Left colon (tissue), 2 donors: ENCODE results near the gene BCAN. TPM values are rescaled to one million over a fixed set of nuclear protein-coding genes. Genes with fewer than 3 reads are reported as not detected.
"Not testable (repeated sequence)": the region's sequence is repeated elsewhere in the genome, so short reads cannot be mapped to it uniquely, and the experiment has no call there.

Source experiments
- ATAC-seq: fragments of 200-7000 bp; cut with Tn5 transposase; one replicate; pipeline ENCODE4 v1.9.1; 2020; ENCODE audit warnings: mild to moderate bottlenecking, moderate library complexity
- DNase-seq, 2 donors: peaks; one replicate each; pipeline ENCODE4 v3.0.0-alpha.2; 2020
- intact Hi-C, 2 donors: fragments of 100-400 bp; cut with DNase I in 1 of 2; cut with micrococcal nuclease in 1 of 2; formaldehyde crosslinking; loops; one replicate each; pipeline versions ENCODE4 v1.11.2 to v1.14.0; 2022; cut with DNase I, micrococcal nuclease
- total RNA-seq, 2 donors: library from RNA; stranded (reverse); fragmentation: NEBNext Ultra II Directional; extraction: Animal tissue kit (Norgen Biotek cat#: 25700); gene quantifications; one replicate each; pipeline ENCODE4 v1.2.1, GENCODE V29; 2021
- donor health status: DM: no; HTN: no; CAD: no.
- donor health status: DM: yes; HTN: yes; CAD: no.

BCAN gene
- total RNA-seq, 2 donors from 2014 or later = not detected

DNA sequence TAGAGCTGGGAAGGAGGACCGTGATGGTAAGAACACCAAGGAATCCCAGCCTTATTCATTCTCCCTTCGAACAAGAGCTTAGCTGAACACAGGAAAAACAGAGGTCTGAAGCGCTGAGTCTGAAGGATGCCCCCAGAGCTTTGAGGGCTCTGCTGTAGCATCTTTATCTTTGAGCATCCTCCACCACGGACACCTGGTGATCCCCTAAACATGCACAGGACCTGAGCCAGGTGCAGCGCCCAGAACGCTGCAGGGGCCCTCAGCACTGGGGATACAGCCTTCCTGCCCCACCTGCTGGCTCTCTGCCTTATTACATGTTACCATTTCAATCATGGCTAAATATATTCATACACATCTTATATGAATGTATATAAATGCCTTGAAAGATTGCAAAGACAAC is 32.9 kb upstream of the BCAN start:
- intact Hi-C loops = loop anchor here in 1 of 2 donors (10.0 kb wide), 1 partner anchor 224 kb away; no protein-coding TSS in a partner anchor
- ATAC-seq (peak; percentile 86), DNase-seq (peak in 1 of 2 donors; percentile 63)

DNA sequence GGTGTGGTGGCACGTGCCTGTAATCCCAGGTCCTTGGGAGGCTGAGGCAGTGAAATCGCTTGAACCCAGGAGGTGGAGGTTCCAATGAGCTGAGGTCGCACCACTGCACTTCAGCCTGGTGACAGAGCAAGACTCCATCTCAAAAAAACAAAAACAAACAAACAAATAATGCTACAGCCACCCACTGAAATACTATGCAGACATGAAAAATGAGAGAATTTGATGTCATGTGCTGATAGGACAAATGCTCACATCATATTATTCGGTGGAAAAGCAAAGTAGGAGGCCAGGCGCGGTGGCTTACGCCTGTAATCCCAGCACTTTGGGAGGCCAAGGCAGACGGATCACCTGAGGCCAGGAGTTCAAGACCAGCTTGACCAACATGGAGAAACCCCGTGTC is 31.8 kb upstream of the BCAN start:
- intact Hi-C loops, ATAC-seq, DNase-seq: not testable (repeated sequence)

DNA sequence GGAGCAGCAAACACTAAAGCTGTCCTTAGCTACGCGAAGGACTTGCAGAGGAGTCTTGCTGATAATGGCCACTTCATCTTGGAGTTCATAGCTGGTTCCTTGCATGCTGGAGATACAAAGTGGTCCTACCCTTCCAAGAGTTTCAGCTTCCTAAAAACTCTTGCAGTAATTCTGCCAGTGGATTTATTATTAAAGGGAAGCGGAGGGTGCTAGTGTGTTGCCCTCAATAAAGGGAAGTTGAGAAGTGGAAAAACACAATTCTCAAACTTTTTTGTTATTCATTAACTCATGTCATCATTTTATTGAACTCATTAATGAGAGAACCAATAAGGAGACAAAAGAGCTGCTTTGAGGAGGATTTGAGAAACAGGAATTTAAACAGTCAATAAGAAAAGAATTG is 29.3 kb upstream of the BCAN start:
- DNase-seq = no peak
- intact Hi-C loops = no loop called here
- no peak for ATAC-seq

DNA sequence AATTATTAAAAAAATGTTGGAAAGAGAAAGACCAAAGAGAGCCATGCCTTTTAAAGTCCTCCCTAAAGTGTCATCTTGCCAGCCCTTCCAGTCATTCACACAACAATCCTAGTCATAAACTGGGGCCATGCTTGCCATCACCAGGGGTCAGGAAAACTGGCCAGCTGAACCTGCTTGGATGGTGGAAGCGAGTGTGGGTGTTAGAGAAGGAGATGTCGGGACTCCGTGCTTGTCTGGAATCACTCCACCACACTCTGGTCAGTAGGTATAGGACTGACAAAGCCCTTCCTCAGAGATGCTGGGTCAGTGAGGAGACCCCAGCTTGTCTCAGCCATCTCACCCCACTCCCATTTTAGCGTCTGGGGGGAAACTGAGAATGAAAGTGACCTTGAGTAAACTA is 26.0 kb upstream of the BCAN start:
- ATAC-seq = no peak
- intact Hi-C loops = no loop called here
- DNase-seq = no peak

DNA sequence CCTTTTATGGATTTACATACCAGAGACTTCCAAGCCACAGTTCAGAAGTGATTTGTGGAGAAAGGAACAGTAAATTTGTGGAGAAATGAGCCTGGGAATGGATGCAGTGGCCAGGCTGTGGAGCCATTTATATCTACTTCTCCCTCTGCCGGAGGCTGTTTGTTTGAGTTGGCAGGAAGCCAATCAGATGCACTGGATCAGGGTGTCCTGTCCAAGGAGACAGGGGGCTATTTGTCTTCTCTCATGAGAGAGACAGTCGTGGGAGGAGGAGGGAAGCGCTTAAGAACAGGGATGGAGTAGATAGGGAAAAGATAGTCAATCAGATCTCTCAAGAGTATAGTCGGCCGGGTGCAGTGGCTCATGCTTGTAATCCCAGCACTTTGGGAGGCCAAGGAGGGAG is 25.5 kb upstream of the BCAN start:
- ATAC-seq (peak; percentile 26), DNase-seq (peak in 1 of 2 donors; percentile 53)
- intact Hi-C loops = no loop called here

DNA sequence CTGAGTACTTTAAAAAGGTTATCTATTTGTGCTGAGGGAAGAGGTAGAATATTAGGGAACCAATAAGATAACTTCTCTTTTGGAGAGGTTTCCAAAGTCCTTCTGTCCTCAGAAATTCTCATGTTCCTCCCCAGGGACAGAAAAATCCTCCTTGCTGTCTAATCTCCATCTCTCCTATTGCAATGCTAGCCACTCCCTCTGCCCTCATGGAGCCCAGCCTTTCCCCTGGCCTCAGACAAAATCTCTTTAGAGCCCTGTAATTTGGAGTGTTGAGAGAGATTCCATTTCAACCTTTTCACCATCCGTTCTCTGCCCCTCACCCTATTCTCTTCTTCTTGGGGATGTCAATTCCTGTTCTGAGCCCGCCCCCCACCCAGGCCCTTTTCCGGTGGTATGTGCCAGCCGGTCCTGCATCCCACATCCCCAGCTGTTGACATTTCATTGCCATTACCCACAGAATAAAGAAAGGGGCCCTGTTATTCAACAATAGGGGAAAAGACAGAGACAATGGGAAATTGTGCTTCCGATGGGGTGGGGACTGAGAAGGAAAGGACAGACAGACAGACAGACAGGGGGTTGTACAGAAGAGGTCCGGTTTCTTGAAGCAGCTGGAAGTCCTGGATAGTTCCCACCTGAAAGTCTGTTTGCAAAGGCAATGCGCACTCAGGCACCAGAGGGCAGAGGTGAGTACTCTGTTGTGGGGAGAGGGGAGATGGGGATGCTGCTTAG is 22.9 kb upstream of the BCAN start, which contains the start of gene HAPLN2:
HAPLN2 (plus strand) TSS at position 563 of the 729 bp plus-strand sequence. CDS start 4,076 bp downstream, outside the sequence.
- intact Hi-C loops = no loop called here
- DNase-seq = peak in 1 of 2 donors; percentile 19
- no peak for ATAC-seq

DNA sequence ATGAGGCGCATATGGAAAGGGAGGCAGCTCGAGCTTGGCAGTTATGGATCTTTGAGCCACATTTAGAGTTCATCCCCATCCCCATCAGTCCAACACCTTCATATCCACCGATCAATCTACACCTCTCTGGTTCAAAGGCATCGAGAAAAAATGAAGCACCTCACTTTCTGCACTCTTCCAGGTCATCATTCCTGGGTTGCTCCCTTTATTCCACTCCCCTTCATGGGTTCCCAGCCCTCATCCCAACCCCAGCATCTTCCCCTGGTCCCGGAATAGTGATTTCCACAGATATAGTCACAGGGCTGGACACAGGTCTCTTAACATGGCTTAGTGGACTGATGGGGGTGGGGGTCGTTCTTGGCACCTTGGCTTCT is 22.3 kb upstream of the BCAN start:
- DNase-seq = no peak
- intact Hi-C loops = no loop called here
- ATAC-seq = no peak

DNA sequence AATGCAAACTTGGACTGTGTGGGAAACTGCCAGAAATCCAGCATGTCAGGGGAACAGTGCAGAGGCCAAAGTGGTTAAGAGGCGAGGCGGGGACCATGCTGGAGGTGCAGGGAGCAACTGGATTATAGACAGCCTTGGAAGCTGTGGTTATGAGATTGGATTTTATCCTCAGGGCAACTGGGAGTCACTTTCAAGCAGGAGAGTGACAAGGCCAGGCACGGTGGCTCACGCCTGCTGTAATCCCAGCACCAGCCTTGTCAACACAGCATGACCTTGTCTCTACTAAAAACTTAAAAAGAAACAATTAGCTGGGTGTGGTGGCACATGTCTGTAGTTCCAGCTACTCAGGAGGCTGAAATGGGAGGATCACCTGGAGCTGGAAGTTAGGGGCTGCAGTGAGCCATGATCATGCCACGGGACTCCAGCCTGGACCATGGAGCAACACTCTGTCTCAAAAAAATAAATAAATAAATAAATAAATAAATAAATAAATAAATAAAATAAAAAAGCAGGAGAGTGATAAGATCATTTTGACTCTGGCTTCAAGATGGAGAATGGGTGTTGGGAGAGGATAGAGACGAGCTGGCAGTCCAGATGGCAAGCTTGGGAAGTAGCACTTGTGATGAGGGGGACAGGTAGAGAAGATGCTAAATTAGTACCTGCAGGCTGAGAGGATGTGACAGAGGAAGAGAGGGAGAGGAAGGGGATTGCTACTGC is 19.2 kb upstream of the BCAN start:
- no peak for ATAC-seq
- no peak for DNase-seq
- intact Hi-C loops = no loop called here

DNA sequence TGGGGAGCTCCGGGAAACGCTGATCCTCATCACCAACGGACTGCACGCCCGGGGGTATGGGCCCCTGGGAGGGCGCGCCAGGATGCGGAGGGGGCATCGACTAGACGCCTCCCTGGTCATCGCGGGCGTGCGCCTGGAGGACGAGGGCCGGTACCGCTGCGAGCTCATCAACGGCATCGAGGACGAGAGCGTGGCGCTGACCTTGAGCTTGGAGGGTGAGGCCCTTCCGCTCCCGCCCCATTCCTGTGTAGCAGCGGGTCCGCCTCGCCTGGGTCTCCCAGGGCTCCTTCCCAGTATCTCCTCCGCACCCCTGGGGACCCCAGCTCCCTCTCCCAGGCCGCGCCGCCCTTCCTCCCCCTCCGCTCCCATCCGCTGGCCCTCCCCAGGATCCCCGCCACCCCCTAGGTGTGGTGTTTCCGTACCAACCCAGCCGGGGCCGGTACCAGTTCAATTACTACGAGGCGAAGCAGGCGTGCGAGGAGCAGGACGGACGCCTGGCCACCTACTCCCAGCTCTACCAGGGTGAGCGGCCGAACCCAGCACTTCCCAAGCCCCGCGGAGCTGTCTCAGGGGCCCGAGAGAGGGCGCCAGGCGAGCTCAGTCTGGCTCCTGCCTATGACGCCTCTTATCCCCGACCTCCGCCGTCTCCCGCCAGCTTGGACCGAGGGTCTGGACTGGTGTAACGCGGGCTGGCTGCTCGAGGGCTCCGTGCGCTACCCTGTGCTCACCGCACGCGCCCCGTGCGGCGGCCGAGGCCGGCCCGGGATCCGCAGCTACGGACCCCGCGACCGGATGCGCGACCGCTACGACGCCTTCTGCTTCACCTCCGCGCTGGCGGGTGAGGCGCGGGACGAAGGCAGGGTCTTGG is 17.7 kb upstream of the BCAN start:
- ATAC-seq = peak; percentile 71
- intact Hi-C loops = no loop called here
- peak in 1 of 2 donors; percentile 54 for DNase-seq

DNA sequence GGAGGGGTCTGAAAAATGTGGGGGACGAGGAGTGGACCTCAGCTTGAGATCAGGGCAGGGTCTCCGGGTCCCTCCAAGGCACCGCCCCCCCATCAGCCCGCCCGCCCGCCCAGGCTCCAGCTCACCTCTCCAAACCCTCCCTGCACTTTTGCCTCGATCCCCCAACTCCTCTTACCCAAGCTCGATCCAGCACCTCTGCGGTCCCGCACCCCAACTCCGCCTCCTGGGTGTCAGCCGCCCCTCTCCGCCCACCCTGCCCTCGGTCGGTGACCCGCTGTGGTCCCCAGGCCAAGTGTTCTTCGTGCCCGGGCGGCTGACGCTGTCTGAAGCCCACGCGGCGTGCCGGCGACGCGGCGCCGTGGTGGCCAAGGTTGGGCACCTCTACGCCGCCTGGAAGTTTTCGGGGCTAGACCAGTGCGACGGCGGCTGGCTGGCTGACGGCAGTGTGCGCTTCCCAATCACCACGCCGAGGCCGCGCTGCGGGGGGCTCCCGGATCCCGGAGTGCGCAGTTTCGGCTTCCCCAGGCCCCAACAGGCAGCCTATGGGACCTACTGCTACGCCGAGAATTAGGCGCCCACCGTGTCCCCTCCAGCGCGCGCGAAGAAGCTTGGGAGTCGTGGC is 17.0 kb upstream of the BCAN start:
- no peak for DNase-seq
- peak; percentile 24 for ATAC-seq
- intact Hi-C loops = no loop called here

DNA sequence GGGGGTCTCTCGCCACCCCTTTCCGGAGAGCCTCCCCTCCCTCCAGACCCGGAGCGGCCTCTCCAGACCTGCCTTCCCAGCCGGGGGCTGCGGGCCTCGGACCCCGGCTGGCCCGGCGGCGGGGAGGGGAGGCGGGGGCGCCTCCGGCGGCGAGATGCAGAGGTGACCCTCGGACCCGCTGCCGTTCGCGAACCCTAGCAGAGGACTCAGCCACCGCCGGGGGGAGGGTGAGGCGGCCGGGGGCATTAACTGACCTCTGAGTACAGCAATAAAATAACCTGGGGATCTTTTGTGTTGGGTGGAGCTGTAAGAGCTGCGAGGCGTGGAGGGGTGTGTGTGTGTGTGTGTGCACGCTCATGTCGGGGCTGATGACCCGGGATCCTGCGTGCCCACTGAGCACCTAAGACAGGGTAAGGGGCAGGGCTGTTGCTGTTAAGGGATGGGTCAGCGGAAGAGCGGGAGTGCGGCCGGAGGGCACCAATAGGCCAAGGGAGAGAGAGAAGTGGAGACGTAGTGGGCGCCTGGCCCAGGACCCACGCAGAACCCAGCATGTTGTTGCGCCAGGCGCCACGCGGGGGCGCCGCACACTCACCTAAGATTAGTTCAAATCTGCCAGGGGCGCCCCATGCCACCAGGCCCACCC is 16.4 kb upstream of the BCAN start:
- intact Hi-C loops = no loop called here
- DNase-seq = peak in 1 of 2 donors; percentile 67

DNA sequence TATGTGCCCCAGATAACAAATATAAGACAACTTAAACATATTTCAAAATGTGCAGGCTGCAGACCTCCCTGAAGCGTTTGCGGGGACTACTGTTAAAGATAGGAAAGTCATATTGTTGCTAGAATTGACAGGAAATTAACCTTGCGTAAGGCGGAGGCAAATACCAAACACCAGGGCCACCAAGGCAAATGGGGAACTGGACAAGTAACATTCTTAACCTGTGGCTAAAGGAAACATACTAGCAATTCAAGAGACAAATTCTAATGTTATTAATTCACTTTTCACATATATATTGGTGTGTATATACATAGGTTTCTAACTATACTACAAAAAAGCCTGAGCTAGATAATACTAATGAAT is 15.9 kb upstream of the BCAN start:
- intact Hi-C loops = no loop called here
- DNase-seq (no peak), ATAC-seq (no peak)

More for the DNA sequence above, 16.4 kb upstream of the BCAN start:
- ATAC-seq = peak; percentile 65

DNA sequence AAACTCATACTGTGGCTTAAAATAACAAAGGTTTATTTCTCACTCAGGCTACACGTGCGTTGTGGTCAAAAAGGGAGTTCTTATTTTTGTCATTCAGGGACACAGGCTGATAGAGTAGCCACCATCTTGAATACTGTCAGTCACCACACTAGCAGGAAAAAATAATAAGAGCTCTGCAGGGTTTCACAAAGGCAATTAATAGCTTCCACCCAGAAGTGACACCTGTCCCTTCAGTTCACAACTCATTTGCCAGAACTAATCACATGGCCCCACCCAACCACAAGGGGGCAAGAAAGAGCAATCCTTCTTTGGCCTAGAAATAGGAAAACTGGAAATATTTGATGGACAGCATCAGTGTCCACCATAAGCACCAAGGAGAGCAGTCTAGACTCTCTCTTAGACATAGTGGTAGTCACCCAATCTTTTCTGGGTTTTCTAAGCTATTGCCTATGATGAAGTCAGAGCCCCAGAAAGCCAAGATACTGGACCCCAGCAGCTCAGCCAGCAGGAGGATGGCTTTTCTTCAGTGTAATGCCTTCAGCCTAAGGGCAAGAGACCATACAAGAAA is 14.5 kb upstream of the BCAN start:
- ATAC-seq = peak; percentile 11
- intact Hi-C loops = no loop called here
- DNase-seq = peak in 1 of 2 donors; percentile 51

DNA sequence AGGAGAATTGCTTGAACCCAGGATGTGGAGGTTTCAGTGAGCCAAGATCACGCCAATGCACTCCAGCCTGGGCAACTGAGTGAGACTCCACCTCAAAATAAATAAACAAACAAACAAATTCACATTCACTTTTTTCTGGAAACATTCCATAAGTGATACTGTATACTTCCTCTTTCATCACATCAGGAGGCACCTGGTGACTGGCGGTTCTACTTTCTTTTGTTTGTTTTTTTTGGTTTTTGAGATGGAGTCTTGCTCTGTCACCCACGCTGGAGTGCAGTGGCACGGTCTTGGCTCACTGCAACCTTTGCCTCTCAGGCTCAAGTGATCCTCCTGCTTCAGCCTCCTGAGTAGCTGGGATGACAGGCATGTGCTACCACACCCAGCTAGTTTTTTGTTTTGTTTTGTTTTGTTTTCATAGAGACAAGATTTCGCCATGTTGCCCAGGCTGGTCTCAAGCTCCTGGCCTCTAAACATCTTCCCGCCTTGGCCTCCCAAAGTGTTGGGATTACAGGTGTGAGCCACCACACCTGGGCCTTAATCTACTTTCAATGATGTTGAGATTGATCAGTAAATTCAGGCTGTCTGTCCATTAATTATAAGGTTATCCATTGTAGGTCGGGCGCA is 12.0 kb upstream of the BCAN start:
- no peak for DNase-seq
- intact Hi-C loops = no loop called here

DNA sequence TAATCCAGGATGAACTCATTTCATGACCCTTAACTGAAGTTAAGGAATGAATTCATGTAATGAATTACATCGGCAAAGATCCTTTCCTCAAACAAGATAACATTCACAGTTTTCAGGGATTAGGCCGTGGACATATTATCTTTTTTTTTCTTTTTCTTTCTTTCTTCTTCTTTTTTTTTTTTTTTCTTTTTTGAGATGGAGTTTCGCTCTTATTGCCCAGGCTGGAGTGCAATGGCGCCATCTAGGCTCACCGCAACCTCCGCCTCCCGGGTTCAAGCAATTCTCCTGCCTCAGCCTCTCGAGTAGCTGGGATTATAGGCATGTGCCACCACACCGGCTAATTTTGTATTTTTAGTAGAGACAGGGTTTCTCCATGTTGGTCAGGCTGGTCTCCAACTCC is 10.8 kb upstream of the BCAN start:
- ATAC-seq, DNase-seq, intact Hi-C loops: not testable (repeated sequence)

More for the DNA sequence above, 12.0 kb upstream of the BCAN start:
- ATAC-seq = no peak

DNA sequence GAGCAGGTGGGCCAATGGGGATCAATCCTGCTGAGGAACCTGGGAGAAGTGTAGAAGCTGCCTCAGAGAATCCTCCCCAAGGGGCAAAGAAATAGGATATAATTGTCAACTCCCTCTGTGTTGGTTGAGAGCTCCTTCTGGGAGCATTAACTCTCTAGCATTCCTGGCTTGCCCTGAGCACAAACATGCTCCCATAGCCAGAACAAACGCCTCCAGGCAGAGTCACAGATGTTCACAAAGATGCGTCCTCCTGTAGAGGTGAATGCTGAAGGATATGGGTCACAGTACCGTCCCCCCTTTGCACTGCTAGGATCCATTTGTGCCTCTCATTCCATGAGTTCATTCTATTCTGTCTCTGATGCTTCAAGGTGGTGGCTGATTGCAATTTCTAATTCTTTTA is 9.6 kb upstream of the BCAN start:
- intact Hi-C loops = no loop called here
- DNase-seq (no peak), ATAC-seq (no peak)

DNA sequence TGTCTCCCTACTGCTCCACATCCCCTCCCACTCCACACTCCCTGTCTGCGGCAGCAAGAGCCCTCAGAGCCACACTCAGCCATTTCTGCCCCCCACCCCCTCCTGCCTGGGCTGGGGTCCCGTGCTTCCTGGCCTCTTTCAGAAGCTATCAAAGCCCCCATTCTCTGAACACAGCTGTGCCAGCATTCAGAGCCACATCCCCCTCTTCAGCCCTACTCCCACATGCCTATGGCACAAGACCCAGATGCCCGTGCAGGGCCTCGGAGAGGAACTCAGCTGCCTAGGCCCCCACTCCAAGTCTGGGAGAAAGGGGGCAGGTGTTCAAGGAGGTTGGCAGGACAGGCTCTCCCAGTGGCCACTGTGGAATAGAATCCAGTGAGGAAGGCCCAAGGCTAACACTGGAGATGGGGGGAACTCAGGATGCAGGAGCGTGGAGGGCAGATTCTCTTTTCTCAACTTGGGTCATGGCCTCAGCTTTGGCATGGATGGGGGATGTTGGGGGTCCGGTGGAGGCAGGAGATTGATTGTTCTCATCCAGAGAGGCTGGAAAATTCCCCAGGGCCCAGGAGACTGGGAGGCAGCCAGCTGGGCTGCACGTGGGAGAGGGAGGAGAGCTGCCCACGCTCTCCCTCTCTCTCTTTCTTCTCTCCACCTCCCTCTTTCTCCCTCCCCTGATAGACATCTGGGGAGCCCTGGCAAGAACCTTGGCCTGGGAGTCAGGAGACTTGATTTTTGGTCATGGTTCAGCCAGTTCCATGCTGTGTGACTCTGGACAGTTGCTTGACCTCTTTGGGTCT is 3.5 kb upstream of the BCAN start:
- no peak for ATAC-seq
- DNase-seq = no peak
- intact Hi-C loops = no loop called here
